Keratinocyte (primary cell): ENCODE results near the gene MRPL41. TPM values are rescaled to one million over a fixed set of nuclear protein-coding genes. Genes with fewer than 3 reads are reported as not detected.

Experiments used
- polyA plus RNA-seq, 5 experiments: library from polyadenylated mRNA; depleted of rRNA in 3 of 5; stranded (reverse) in 3 of 5; stranded (forward) in 1 of 5; unstranded in 1 of 5; fragments of >200 nt; gene quantifications; 1 replicate in 1 of 5; 2 replicates in 3 of 5; 3 replicates in 1 of 5; pipeline versions ENCODE4 v1.2.1 to v1.2.3, GENCODE V29; 2011 to 2012; ENCODE audit warnings: missing spikeins in 2 of 5, low read depth in 1 of 5, low replicate concordance in 1 of 5

MRPL41 gene
- polyA plus RNA-seq, 1 donor (not counting 4 experiments of a cell fraction or from before 2014, with no cell fraction given) = 18.1 TPM

Other genes starting within 250 kb of the MRPL41 start
- 0.43 to 2.4 TPM (median 2.2 TPM) in 3 replicates for gene NRARP, start 249.6 kb upstream of the MRPL41 start, polyA plus RNA-seq
- gene EXD3, start 128.7 kb upstream of the MRPL41 start, polyA plus RNA-seq = 1.5 to 5.4 TPM (median 1.9 TPM) in 3 replicates
- 0.07 to 0.33 TPM (median 0.09 TPM) in 3 replicates for gene NOXA1, start 128.5 kb upstream of the MRPL41 start, polyA plus RNA-seq
- not detected in 3 replicates for gene ENTPD8, start 110.5 kb upstream of the MRPL41 start, polyA plus RNA-seq
- 29.5 to 46.6 TPM (median 33.1 TPM) in 3 replicates for gene NSMF, start 92.5 kb upstream of the MRPL41 start, polyA plus RNA-seq
- 0.17 to 0.34 TPM (median 0.18 TPM) in 3 replicates for gene PNPLA7, start 1.5 kb upstream of the MRPL41 start, polyA plus RNA-seq
- gene DPH7, start 27.0 kb downstream of the MRPL41 start, polyA plus RNA-seq = 25.3 to 32.4 TPM (median 26.2 TPM) in 3 replicates
- 25.8 to 28.1 TPM (median 27.8 TPM) in 3 replicates for gene ZMYND19, start 38.6 kb downstream of the MRPL41 start, polyA plus RNA-seq
- 94.7 to 163 TPM (median 102 TPM) in 3 replicates for gene ARRDC1, start 53.8 kb downstream of the MRPL41 start, polyA plus RNA-seq
- 25.4 to 34.0 TPM (median 25.9 TPM) in 3 replicates for gene EHMT1, start 67.1 kb downstream of the MRPL41 start, polyA plus RNA-seq